ENCODE results near the gene LMF1.

Gene LMF1

GRCh38 chr16:984736-985636 is 14.2 kb upstream of the LMF1 start:
- DNase-seq = no peak

GRCh38 chr16:984121-984694 is 13.4 kb upstream of the LMF1 start:
- DNase-seq = no peak

- DNase-seq = no peak
These were observed 12.6 kb upstream of the LMF1 start for GRCh38 chr16:983044-984030.

GRCh38 chr16:982145-983043 is 11.6 kb upstream of the LMF1 start:
- peak in 2 of 3 experiments; percentile 52 to 59 for DNase-seq

- peak in 2 of 3 experiments; percentile 52 to 59 for DNase-seq
These were observed 10.9 kb upstream of the LMF1 start, which contains the start of gene SOX8 for GRCh38 chr16:981695-982144. TSS of gene SOX8 (plus strand) at chr16:981770. CDS start at chr16:981923, 153 bp downstream.

GRCh38 chr16:980595-980854 is 9.7 kb upstream of the LMF1 start:
- DNase-seq = no peak

- no peak for DNase-seq
These were observed 9.2 kb upstream of the LMF1 start for GRCh38 chr16:979859-980594.

- no peak for DNase-seq
These were observed 8.4 kb upstream of the LMF1 start for GRCh38 chr16:979147-979546.

GRCh38 chr16:978403-978802 is 7.6 kb upstream of the LMF1 start:
- DNase-seq = no peak

- DNase-seq = no peak
These were observed 7.1 kb upstream of the LMF1 start for GRCh38 chr16:977896-978295.

- no peak for DNase-seq
These were observed 6.4 kb upstream of the LMF1 start for GRCh38 chr16:977081-977701.

- no peak for DNase-seq
These were observed 5.7 kb upstream of the LMF1 start for GRCh38 chr16:976389-976931.

- no peak for DNase-seq
These were observed 4.5 kb upstream of the LMF1 start for GRCh38 chr16:975291-975690.

- DNase-seq = no peak
These were observed 4.0 kb upstream of the LMF1 start for GRCh38 chr16:974611-975261.

GRCh38 chr16:974001-974601 is 3.3 kb upstream of the LMF1 start:
- DNase-seq = peak in 1 of 3 experiments; percentile 38

- DNase-seq = no peak
These were observed 2.6 kb upstream of the LMF1 start for GRCh38 chr16:973366-973765.

GRCh38 chr16:972316-973002 is 1.7 kb upstream of the LMF1 start:
- no peak for DNase-seq

- DNase-seq = no peak
These were observed 1.2 kb upstream of the LMF1 start for GRCh38 chr16:971981-972315.

- DNase-seq = no peak
These were observed 760 bp upstream of the LMF1 start for GRCh38 chr16:971582-971905.
